Esophagus muscularis mucosa (tissue), 4 donors: ENCODE results near the gene ARHGDIA. TPM values are rescaled to one million over a fixed set of nuclear protein-coding genes. Genes with fewer than 3 reads are reported as not detected.

Experiments used
- DNase-seq: peaks from one replicate; pipeline ENCODE4 v3.0.0-alpha.2; 2017; ENCODE audit errors: extremely low spot score
- H3K27ac ChIP-seq, 4 donors: fragments of 200-600 bp; sonication (generic); replicated peaks in 1 of 4; 1 replicate in 3 of 4; 2 replicates in 1 of 4; pipeline ENCODE4 v1.5.1; 2016 to 2019; ENCODE audit warnings: mild to moderate bottlenecking in 1 of 4
- H3K27me3 ChIP-seq, 4 donors: fragments of 200-600 bp; sonication (generic); one replicate each; pipeline versions ENCODE4 v1.5.1 to v1.6.0; 2016 to 2019
- H3K36me3 ChIP-seq, 4 donors: fragments of 200-600 bp; sonication (generic); one replicate each; pipeline ENCODE4 v1.5.1; 2016 to 2019
- H3K4me1 ChIP-seq, 4 donors: fragments of 200-600 bp; sonication (generic); one replicate each; pipeline ENCODE4 v1.5.1; 2016 to 2019
- H3K4me3 ChIP-seq, 4 donors: fragments of 200-600 bp; sonication (generic); 1 replicate in 2 of 4; 2 replicates in 2 of 4; pipeline ENCODE4 v1.5.1; 2016 to 2019; ENCODE audit warnings: mild to moderate bottlenecking in 4 of 4, moderate library complexity in 1 of 4
- H3K9me3 ChIP-seq, 4 donors: fragments of 200-600 bp; sonication (generic); 1 replicate in 3 of 4; 2 replicates in 1 of 4; pipeline ENCODE4 v1.5.1; 2016 to 2019
- CTCF ChIP-seq, 3 experiments: fragments of 200-600 bp in 2 of 3; fragments of 450-650 bp in 1 of 3; sonication (generic) in 2 of 3; IDR thresholded peaks; one replicate each; pipeline ENCODE4 v1.5.1; 2017 to 2019; ENCODE audit warnings: antibody characterized with exemption in 3 of 3, mild to moderate bottlenecking in 2 of 3, moderate library complexity in 1 of 3
- EP300 ChIP-seq: sonication (generic); formaldehyde crosslinking; IDR thresholded peaks from one replicate; pipeline ENCODE4 v1.6.1; 2017; ENCODE audit warnings: antibody characterized with exemption
- POLR2A ChIP-seq: fragments of 450-650 bp; IDR thresholded peaks from one replicate; pipeline ENCODE4 v1.6.1; 2017; ENCODE audit warnings: antibody characterized with exemption, moderate library complexity, mild to moderate bottlenecking, low read depth
- POLR2AphosphoS5 ChIP-seq, 2 donors: sonication (generic); formaldehyde crosslinking; IDR thresholded peaks; one replicate each; pipeline ENCODE4 v1.6.1; 2017; ENCODE audit warnings: antibody characterized with exemption in 2 of 2
- WGBS: methylation state at CpG from one replicate; pipeline ENCODE4 v1.1.5; 2018; 5-methylcytosine and 5-hydroxymethylcytosine counted together
- intact Hi-C: fragments of 100-400 bp; cut with DNase I; formaldehyde crosslinking; loops from one replicate; pipeline ENCODE4 v1.15.1; 2023
- total RNA-seq, 4 donors: library from RNA; depleted of rRNA; stranded (reverse); fragments of >200 nt; gene quantifications; one replicate each; pipeline versions ENCODE4 v1.1.0 to v1.2.1, GENCODE V29; 2016

The ARHGDIA gene
- total RNA-seq, 4 donors from 2014 or later, result 115 to 229 (median 202) TPM

DNA sequence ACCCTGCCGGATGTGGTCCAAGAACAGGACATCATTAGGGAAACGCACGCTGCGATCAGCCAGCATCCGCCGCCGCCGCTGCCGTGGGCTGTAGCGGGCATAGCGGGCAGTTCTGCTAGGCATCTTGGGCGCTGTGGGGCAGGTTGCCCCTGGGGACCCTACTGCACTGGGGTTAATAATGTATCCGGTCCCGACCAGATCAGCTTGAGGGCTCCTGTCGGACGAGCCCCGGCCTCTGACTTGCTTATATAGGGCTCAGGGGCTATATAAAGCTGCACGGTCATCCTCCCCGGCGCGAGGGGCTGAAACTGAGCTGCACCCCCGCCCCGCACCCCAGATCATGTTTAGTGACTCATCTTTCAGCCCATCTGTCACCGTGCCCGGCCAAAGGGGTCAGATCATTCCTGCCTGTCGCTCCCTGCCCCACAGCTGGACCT lies 36.3 kb downstream of the ARHGDIA start, which contains the start of gene PPP1R27:
Gene PPP1R27 (minus strand): TSS at position 220 of the 437 bp plus-strand sequence. CDS start 97 bp downstream, at position 123.
- H3K4me3 ChIP-seq, result peak within 1 kb of the TSS; percentile 83 to 98 (median 95)
- no peaks in the 10 kb centered on the region for H3K9me3 ChIP-seq
- H3K36me3 ChIP-seq, result peaks cover 0 to 5% (median 2%) of the 10 kb centered on the region in 4 donors
- peaks cover 22 to 45% (median 34%) of the 10 kb centered on the region in 4 donors for H3K4me1 ChIP-seq
- no peak for DNase-seq
- intact Hi-C loops, result loop anchor here (5.0 kb wide), 1 partner anchor 37 kb away; the partner anchor contains the start of gene ARHGDIA
- TF ChIP-seq CTCF (IDR thresholded peaks at IDR 0.05) (no peak), POLR2A (peak; percentile 83)
- WGBS, result 93% methylated on average over 26 of the region's 26 CpGs
- peak within 1 kb of the TSS; percentile 82 to 96 (median 92) for H3K27ac ChIP-seq
- H3K27me3 ChIP-seq, result no peaks in the 10 kb centered on the region

DNA sequence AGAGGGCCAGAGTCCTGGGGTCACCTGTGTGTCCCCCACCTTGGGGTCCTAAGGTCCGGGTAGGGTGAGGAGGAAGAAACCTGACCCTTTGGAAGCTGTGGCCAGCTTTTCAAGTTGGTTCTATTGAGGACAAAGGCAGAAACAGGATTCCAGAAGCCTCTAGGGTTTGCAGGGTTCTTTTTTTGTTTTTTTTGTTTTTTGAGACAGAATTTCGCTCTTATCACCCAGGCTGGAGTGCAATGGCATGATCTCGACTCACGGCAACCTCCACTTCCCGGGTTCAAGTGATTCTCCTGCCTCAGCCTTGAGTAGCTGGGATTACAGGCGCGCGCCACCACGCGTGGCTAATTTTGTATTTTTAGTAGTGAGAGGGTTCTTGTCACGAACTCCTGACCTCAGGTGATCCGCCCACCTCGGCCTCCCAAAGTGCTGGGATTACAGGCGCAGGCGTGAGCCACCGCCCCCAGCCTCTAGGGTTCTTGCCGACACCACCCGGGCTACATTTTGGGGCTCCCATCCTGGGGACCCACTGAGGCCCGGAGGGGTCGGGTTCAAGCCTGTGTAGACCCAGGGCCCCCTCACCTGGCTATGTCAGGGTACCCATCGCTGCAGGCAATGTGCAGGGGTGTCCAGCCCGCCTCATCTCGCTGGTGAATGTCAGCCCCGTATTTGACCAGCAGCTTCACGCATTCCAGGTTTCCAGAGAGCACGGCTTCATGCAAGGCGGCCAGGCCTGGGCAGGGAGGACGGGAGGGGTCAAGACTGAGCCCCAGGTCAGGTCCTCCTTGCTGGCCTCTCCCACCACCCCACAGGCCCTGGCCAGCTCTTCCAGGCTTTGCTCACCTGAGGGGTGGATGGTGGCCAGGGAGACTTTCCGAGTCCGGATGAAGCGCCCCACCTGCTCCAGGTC lies 37.0 kb downstream of the ARHGDIA start:
- WGBS, result 83% methylated on average over 26 of the region's 31 CpGs
- Histone ChIP-seq H3K27me3 (no peaks in the 10 kb centered on the region), H3K36me3 (peaks cover 0 to 7% (median 3%) of the 10 kb centered on the region in 4 donors), H3K4me1 (peaks cover 23 to 51% (median 40%) of the 10 kb centered on the region in 4 donors), H3K4me3 (peak overlapping the region; percentile 83 to 98 (median 95)), H3K27ac (peak overlapping the region; percentile 82 to 96 (median 92)), H3K9me3 (no peaks in the 10 kb centered on the region)
- intact Hi-C loops, result loop anchor here (5.0 kb wide), 1 partner anchor 38 kb away; the partner anchor contains the start of gene ARHGDIA
- no peak for DNase-seq
- no peak for TF ChIP-seq POLR2AphosphoS5 (IDR thresholded peaks at IDR 0.05)
- peak; percentile 12 for TF ChIP-seq POLR2A

DNA sequence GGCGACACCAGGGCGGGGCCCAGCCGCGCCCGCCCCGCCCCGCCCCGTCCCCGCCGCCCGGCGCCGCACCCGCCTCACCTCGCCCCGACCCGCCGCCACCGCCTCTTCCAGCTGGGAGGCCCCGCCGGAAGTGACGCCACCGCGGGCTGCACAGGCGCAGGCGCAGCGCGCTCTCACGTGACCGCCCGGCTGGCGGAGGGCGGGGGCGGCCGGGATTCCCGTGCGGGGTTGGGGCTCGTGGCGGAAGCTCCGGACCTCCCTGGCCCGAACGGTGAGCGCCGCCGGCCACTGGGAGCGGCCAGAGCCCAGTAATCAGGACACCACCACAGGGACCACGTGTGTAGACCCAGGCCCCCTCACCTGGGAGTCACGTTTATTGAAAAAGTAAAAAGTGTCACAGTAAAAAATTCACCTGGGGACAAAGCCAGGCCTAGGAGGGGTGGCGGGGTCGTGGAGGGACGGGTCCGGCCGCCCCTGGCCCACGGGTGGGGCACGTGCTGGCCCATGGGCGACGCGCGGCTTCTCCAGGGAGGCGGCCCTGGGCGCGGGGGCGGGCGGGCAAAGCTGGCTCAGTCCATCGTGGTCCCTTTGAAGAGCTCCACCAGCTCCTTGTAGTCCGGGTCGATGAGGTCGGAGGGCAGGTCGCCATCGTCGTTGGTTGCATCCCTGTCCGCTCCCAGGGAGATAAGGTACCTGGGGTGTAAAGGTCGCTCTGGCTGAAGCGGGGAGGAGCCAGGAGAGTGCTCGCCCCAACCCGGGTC lies 37.8 kb downstream of the ARHGDIA start, which contains the start of gene MCRIP1:
Gene MCRIP1 (minus strand): TSS at position 132 of the 761 bp plus-strand sequence. CDS start 8,785 bp downstream, outside the sequence.
- peak within 1 kb of the TSS; percentile 83 to 98 (median 95) for H3K4me3 ChIP-seq
- H3K9me3 ChIP-seq, result no peaks in the 10 kb centered on the region
- intact Hi-C loops, result loop anchor here (5.0 kb wide), 1 partner anchor 39 kb away; the partner anchor contains the start of gene ARHGDIA
- H3K27ac ChIP-seq, result peak within 1 kb of the TSS; percentile 93 to 96 (median 95)
- peaks cover 23 to 60% (median 46%) of the 10 kb centered on the region in 4 donors for H3K4me1 ChIP-seq
- DNase-seq, result peak; percentile 98
- no peaks in the 10 kb centered on the region for H3K27me3 ChIP-seq
- H3K36me3 ChIP-seq, result peaks cover 0 to 7% (median 3%) of the 10 kb centered on the region in 4 donors
- TF ChIP-seq POLR2AphosphoS5 (IDR thresholded peaks at IDR 0.05), result peak; percentile 97 to 98
- TF ChIP-seq CTCF (IDR thresholded peaks at IDR 0.05), result no peak
- TF ChIP-seq POLR2A, result peak; percentile 82
- 3% methylated on average over 34 of the region's 76 CpGs for WGBS

- TF ChIP-seq CTCF (IDR thresholded peaks at IDR 0.05) (no peak), POLR2AphosphoS5 (IDR thresholded peaks at IDR 0.05) (no peak), POLR2A (peak; percentile 55), EP300 (no peak)
- intact Hi-C loops, result loop anchor here (5.0 kb wide), 1 partner anchor 40 kb away; the partner anchor contains the start of gene ARHGDIA
- Histone ChIP-seq H3K9me3 (no peaks in the 10 kb centered on the region), H3K27ac (peak overlapping the region; percentile 93 to 96 (median 95)), H3K27me3 (no peaks in the 10 kb centered on the region), H3K4me1 (peaks cover 23 to 66% (median 48%) of the 10 kb centered on the region in 4 donors), H3K36me3 (peaks cover 0 to 7% (median 3%) of the 10 kb centered on the region in 4 donors), H3K4me3 (peak overlapping the region; percentile 83 to 98 (median 95))
- 0% methylated on average over 19 of the region's 65 CpGs for WGBS
- no peak for DNase-seq
These were observed 38.5 kb downstream of the ARHGDIA start for GRCh38 chr17:81832608-81833159.
